Thyroid gland (tissue), 4 donors: ENCODE results near the gene PDE11A.
"Not testable (repeated sequence)": the region's sequence is repeated elsewhere in the genome, so short reads cannot be mapped to it uniquely, and the experiment has no call there.

Experiments used
- POLR2A ChIP-seq, 2 donors: fragments of 450-650 bp; IDR thresholded peaks; one replicate each; pipeline ENCODE4 v1.6.1; 2017; ENCODE audit warnings: antibody characterized with exemption in 2 of 2, mild to moderate bottlenecking in 2 of 2, moderate library complexity in 1 of 2
- TF ChIP-seq, protein P1 (sequence below), 6 experiments: fragments of 200-600 bp in 3 of 6; fragments of 450-650 bp in 3 of 6; sonication (generic) in 3 of 6; IDR thresholded peaks; one replicate each; pipeline ENCODE4 v1.5.1; 2016 to 2019; ENCODE audit warnings: antibody characterized with exemption in 6 of 6, mild to moderate bottlenecking in 2 of 6, inconsistent platforms in 1 of 6, moderate library complexity in 1 of 6

DNA sequence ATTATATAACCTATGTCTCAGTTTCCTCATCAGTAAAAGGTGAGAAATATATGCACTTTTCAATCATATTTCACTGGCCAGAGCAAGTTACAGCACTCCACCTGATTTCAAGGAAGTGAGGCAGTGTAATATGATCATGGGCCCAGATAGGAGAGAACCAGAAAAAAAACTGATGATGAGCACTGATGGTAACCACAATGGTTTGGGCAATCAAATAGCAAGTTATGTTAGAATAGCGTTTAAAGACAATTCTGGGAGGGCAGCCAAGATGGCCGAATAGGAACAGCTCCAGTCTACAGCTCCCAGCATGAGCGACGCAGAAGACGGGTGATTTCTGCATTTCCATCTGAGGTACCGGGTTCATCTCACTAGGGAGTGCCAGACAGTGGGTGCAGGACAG lies 287.4 kb downstream of the PDE11A start:
- TF ChIP-seq, protein P1, sequence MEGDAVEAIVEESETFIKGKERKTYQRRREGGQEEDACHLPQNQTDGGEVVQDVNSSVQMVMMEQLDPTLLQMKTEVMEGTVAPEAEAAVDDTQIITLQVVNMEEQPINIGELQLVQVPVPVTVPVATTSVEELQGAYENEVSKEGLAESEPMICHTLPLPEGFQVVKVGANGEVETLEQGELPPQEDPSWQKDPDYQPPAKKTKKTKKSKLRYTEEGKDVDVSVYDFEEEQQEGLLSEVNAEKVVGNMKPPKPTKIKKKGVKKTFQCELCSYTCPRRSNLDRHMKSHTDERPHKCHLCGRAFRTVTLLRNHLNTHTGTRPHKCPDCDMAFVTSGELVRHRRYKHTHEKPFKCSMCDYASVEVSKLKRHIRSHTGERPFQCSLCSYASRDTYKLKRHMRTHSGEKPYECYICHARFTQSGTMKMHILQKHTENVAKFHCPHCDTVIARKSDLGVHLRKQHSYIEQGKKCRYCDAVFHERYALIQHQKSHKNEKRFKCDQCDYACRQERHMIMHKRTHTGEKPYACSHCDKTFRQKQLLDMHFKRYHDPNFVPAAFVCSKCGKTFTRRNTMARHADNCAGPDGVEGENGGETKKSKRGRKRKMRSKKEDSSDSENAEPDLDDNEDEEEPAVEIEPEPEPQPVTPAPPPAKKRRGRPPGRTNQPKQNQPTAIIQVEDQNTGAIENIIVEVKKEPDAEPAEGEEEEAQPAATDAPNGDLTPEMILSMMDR (IDR thresholded peaks at IDR 0.05): not testable (repeated sequence)
- not testable (repeated sequence) for TF ChIP-seq POLR2A (IDR thresholded peaks at IDR 0.05)
